ENCODE results near the gene MOB3A.

DNA sequence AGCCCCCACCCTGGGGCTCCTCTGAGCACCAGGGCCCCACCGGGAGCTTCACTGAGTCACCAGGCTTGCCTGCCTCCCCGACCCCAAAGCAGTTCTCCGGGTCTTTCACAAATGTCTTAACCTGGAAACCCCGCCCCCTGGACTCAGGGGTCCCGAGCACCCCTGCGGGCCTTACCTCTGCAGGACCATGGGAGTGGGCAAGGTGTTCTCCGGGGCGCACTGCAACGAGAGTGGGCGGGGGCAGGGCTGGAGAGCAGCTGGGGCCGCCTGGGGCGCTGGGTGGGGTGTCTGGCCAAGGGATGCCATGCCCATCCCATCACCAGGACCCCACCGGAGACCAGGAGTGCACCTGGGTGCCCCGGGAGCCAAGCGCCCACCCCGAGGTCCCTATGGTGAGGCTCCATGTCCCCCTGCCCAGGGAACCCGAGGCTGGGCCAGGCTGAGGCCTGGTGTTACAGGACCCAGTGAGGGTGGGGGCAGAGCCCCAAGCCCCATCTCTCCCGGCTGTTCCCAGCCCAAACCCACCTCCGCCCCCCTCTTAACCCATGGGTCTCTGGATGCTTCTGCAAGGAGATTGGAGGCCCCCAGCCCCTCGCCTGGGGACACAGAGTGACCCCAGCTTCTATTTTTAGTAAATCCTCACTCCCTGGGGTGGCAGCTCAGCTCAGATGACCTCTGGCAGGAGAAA lies 56.0 kb downstream of the MOB3A start:
- TF ChIP-seq, protein P1, sequence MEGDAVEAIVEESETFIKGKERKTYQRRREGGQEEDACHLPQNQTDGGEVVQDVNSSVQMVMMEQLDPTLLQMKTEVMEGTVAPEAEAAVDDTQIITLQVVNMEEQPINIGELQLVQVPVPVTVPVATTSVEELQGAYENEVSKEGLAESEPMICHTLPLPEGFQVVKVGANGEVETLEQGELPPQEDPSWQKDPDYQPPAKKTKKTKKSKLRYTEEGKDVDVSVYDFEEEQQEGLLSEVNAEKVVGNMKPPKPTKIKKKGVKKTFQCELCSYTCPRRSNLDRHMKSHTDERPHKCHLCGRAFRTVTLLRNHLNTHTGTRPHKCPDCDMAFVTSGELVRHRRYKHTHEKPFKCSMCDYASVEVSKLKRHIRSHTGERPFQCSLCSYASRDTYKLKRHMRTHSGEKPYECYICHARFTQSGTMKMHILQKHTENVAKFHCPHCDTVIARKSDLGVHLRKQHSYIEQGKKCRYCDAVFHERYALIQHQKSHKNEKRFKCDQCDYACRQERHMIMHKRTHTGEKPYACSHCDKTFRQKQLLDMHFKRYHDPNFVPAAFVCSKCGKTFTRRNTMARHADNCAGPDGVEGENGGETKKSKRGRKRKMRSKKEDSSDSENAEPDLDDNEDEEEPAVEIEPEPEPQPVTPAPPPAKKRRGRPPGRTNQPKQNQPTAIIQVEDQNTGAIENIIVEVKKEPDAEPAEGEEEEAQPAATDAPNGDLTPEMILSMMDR (IDR thresholded peaks at IDR 0.05): no peak
- TF ChIP-seq ZFX (IDR thresholded peaks at IDR 0.05; ENCODE audit: borderline replicate concordance): no peak

Measured in 22Rv1 (cell line).